Breast epithelium (tissue), 3 donors: ENCODE results near the gene CHP1.

Experiments used
- CTCF ChIP-seq, 3 donors: fragments of 450-650 bp; IDR thresholded peaks; one replicate each; pipeline ENCODE4 v1.5.1; 2016 to 2017; ENCODE audit warnings: antibody characterized with exemption in 3 of 3, mild to moderate bottlenecking in 3 of 3, moderate library complexity in 3 of 3
- POLR2A ChIP-seq: fragments of 450-650 bp; IDR thresholded peaks from one replicate; pipeline ENCODE4 v1.6.1; 2016; ENCODE audit warnings: antibody characterized with exemption, mild to moderate bottlenecking, moderate library complexity
- POLR2AphosphoS5 ChIP-seq, 3 donors: sonication (generic); formaldehyde crosslinking; IDR thresholded peaks; one replicate each; pipeline ENCODE4 v1.6.1; 2017; ENCODE audit warnings: antibody characterized with exemption in 3 of 3

DNA sequence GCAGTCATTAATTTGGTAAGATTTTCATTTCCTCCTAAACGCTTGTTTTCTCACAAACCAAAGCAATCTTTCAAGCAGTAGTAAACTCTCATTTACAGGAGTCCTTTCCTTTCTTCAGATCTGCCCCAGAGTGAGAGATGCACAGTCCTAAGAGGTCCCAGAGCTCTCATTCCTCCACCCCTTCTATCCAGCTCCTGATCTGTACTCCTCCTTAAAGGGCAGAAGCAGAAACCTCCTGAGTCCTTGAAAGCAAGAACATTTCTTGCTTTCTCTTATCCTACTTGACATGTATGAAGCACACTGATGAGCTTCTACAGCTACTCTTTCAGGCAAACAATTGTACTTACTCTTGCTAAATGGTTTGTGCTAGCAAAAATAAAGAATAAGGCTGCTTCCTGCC, 12.2 kb upstream of the CHP1 start:
- TF ChIP-seq POLR2AphosphoS5 (IDR thresholded peaks at IDR 0.05) (no peak), CTCF (IDR thresholded peaks at IDR 0.05) (no peak), POLR2A (no peak)
